ENCODE results near the gene PDILT.
A peak's percentile ranks its signal among the peaks of the same experiment; 100 is the strongest.
"Not testable (repeated sequence)": the region's sequence is repeated elsewhere in the genome, so short reads cannot be mapped to it uniquely, and the experiment has no call there.

Gene PDILT, protein sequence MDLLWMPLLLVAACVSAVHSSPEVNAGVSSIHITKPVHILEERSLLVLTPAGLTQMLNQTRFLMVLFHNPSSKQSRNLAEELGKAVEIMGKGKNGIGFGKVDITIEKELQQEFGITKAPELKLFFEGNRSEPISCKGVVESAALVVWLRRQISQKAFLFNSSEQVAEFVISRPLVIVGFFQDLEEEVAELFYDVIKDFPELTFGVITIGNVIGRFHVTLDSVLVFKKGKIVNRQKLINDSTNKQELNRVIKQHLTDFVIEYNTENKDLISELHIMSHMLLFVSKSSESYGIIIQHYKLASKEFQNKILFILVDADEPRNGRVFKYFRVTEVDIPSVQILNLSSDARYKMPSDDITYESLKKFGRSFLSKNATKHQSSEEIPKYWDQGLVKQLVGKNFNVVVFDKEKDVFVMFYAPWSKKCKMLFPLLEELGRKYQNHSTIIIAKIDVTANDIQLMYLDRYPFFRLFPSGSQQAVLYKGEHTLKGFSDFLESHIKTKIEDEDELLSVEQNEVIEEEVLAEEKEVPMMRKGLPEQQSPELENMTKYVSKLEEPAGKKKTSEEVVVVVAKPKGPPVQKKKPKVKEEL

GRCh38 chr16:20404637-20405036 lies at the start of gene PDILT:
Gene PDILT, minus strand, starts transcription at chr16:20404737. Its CDS starts 5,437 bp downstream, at chr16:20399300.
- H3K27ac ChIP-seq = no peak within 1 kb of the TSS
- TF ChIP-seq CTCF (conservative IDR thresholded peaks at IDR 0.05) = no peak
- TF ChIP-seq ZFX (IDR thresholded peaks at IDR 0.05) = no peak

GRCh38 chr16:20453633-20454032 lies 49.1 kb upstream of the PDILT start:
- H3K27ac ChIP-seq = not testable (repeated sequence)

DNA sequence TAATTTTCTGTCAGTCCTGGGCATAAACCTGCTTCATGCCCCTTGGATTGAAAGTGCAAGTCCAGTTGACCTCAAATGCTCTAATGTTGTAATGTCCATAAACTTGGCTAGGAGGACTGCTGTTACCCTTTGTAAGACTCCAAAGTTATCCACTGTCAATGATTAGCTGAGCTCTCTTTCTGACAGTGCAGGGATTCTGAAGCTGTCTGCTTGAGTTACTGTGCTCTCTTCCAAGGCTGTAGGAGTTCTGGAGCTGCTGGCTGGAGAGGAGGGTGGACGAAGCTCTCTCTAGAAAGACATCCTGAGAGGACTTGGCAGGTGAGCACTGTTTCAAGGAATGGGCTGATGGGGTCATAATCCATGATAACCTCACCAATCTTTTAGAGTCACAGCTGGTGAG lies 46.8 kb upstream of the PDILT start, which contains the start of gene ACSM2A:
ACSM2A (plus strand) TSS at position 158 of the 400 bp plus-strand sequence. CDS start 8,594 bp downstream, outside the sequence.
- not testable (repeated sequence) for H3K27ac ChIP-seq

GRCh38 chr16:20446652-20447393 lies 42.3 kb upstream of the PDILT start:
- not testable (repeated sequence) for H3K27ac ChIP-seq

DNA sequence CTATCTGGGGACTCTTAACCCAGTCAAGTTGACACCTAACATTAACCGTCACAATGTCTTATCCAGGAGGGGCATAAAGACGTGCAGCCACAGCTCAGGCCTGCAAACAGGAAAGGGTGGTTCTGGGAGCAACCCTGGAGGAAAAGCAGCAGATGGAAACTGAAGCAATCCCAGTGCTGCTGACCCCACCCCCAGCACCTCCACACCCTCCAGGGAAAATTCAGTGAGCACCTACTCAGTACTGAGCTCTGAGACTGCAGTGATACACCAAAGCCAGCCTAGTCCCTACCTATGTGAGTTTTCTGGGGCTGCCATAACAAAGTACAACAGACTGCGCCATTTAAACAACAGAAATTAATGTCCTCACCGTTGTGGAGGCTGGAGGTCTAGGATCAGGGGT lies 37.3 kb upstream of the PDILT start:
- H3K27ac ChIP-seq = not testable (repeated sequence)

GRCh38 chr16:20441191-20441590 lies 36.7 kb upstream of the PDILT start:
- no peak for TF ChIP-seq CTCF (conservative IDR thresholded peaks at IDR 0.05)
- no peak for TF ChIP-seq ZFX (IDR thresholded peaks at IDR 0.05)

GRCh38 chr16:20440731-20441130 lies 36.2 kb upstream of the PDILT start:
- H3K27ac ChIP-seq = peak overlapping the region; percentile 66

More at GRCh38 chr16:20441191-20441590, 36.7 kb upstream of the PDILT start:
- no peak overlapping the region for H3K27ac ChIP-seq

GRCh38 chr16:20439820-20440231 lies 35.3 kb upstream of the PDILT start:
- peak overlapping the region; percentile 66; the same call in 1 of the 2 replicates for H3K27ac ChIP-seq

DNA sequence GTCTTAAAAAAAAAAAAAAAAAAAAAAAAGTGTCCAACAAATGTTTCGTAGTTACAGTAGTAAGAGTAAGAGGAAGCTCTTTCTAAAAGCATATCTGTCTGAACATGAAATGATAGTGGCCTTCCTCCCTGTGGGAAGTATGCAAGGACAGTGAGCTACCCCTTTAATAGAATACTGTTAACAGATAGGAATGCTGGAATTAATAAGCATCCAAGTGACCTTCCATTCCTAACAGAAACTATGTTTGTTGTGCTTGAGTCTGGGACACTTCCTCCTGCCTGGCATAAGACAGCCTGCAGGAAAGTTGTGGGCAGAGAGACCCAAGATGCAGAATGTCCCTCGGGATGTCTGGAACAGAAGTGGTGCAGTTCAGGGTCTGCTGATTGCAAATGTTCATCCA lies 34.4 kb upstream of the PDILT start:
- peak overlapping the region; percentile 43; the same call in 1 of the 2 replicates for H3K27ac ChIP-seq

- H3K27ac ChIP-seq = no peak overlapping the region
- TF ChIP-seq ZFX (IDR thresholded peaks at IDR 0.05) (no peak), CTCF (conservative IDR thresholded peaks at IDR 0.05) (no peak)
These were observed 26.4 kb upstream of the PDILT start for GRCh38 chr16:20430948-20431347.

GRCh38 chr16:20430480-20430879 lies 25.9 kb upstream of the PDILT start:
- not testable (repeated sequence) for H3K27ac ChIP-seq

DNA sequence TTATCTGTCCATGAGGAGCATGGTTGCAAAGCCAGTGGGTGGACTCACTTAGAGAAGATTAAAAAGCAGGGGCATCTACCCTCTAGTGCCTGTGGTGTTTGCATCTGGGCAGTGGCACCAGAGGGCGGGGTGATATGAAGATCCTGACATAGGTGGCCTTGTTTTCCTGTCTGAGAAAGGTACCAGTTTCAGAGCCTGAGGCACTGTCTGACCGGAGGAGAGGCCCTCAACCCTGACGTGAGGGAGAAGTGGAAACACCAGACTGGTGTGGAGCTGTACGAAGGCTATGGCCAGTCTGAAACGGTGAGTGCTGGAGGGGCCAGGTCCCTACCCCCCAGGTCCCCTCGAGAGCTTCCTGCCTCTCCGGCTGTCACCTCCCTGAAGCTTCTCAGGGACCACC lies 25.0 kb upstream of the PDILT start:
- not testable (repeated sequence) for H3K27ac ChIP-seq

GRCh38 chr16:20427401-20427797 lies 22.9 kb upstream of the PDILT start:
- H3K27ac ChIP-seq = not testable (repeated sequence)
